HepG2 (cell line): Measurements from ENCODE around the gene FGFR3. TPM values are rescaled to one million over a fixed set of nuclear protein-coding genes. Genes with fewer than 3 reads are reported as not detected.

ENCODE experiments used
- ARID4A ChIP-seq: sonication (generic); formaldehyde crosslinking; IDR thresholded peaks from 2 replicates; pipeline ENCODE4 v1.5.0; 2020; ENCODE audit warnings: mild to moderate bottlenecking, missing genetic modification reagents, borderline replicate concordance
- ATF5 ChIP-seq: sonication (generic); formaldehyde crosslinking; IDR thresholded peaks from 2 replicates; pipeline ENCODE4 v1.4.0; 2020; ENCODE audit warnings: mild to moderate bottlenecking, low read depth, missing genetic modification reagents
- CAMTA2 ChIP-seq: sonication (generic); formaldehyde crosslinking; IDR thresholded peaks from 2 replicates; pipeline ENCODE4 v1.4.0; 2020; ENCODE audit warnings: mild to moderate bottlenecking, missing genetic modification reagents, borderline replicate concordance
- CENPX ChIP-seq: sonication (generic); formaldehyde crosslinking; IDR thresholded peaks from 2 replicates; pipeline ENCODE4 v1.9.0; 2021; ENCODE audit warnings: mild to moderate bottlenecking, missing genetic modification reagents, moderate library complexity
- IKZF4 ChIP-seq: sonication (generic); formaldehyde crosslinking; IDR thresholded peaks from 2 replicates; pipeline ENCODE4 v1.5.1; 2020; ENCODE audit warnings: borderline replicate concordance, mild to moderate bottlenecking, low read depth, missing genetic modification reagents; ENCODE audit errors: not compliant biosample characterization
- MTA3 ChIP-seq: sonication (generic); formaldehyde crosslinking; IDR thresholded peaks from 2 replicates; pipeline ENCODE4 v1.4.0; 2020; ENCODE audit warnings: missing genetic modification reagents
- MYNN ChIP-seq: sonication (generic); formaldehyde crosslinking; IDR thresholded peaks from 2 replicates; pipeline ENCODE4 v1.4.0; 2020; ENCODE audit warnings: mild to moderate bottlenecking, low read depth, missing genetic modification reagents
- TEF ChIP-seq: sonication (generic); formaldehyde crosslinking; IDR thresholded peaks from 2 replicates; pipeline ENCODE4 v1.5.0; 2020; ENCODE audit warnings: missing genetic modification reagents
- USF2 ChIP-seq, 2 experiments: sonication (generic) in 1 of 2; formaldehyde crosslinking in 1 of 2; IDR thresholded peaks; 2 replicates each; pipeline versions ENCODE4 v1.5.1 to v1.6.1; 2011 to 2020; ENCODE audit warnings: borderline replicate concordance in 1 of 2, low read depth in 1 of 2, low read length in 1 of 2, mild to moderate bottlenecking in 1 of 2, missing genetic modification reagents in 1 of 2, moderate library complexity in 1 of 2
- ZBTB14 ChIP-seq: sonication (generic); formaldehyde crosslinking; IDR thresholded peaks from 2 replicates; pipeline ENCODE4 v1.4.0; 2020; ENCODE audit warnings: missing genetic modification reagents
- ZBTB25 ChIP-seq: IDR thresholded peaks from 2 replicates; pipeline ENCODE4 v1.6.1; 2018; ENCODE audit warnings: missing genetic modification reagents
- ZEB1 ChIP-seq: IDR thresholded peaks from 2 replicates; pipeline ENCODE4 v1.6.1; 2012; ENCODE audit warnings: mild to moderate bottlenecking, low read depth, inconsistent platforms; ENCODE audit not compliant: insufficient replicate concordance
- ZFP36L1 ChIP-seq: sonication (generic); formaldehyde crosslinking; IDR thresholded peaks from 2 replicates; pipeline ENCODE4 v1.8.0; 2022; ENCODE audit warnings: mild to moderate bottlenecking, missing genetic modification reagents, moderate library complexity
- ZKSCAN1 ChIP-seq: fragments of 150-350 bp; IDR thresholded peaks from 2 replicates; pipeline ENCODE4 v1.6.1; 2014; ENCODE audit warnings: low read length
- ZNF101 ChIP-seq: sonication (generic); formaldehyde crosslinking; IDR thresholded peaks from 2 replicates; pipeline ENCODE4 v1.4.0; 2020; ENCODE audit warnings: mild to moderate bottlenecking, low read depth, missing genetic modification reagents, borderline replicate concordance
- ZNF577 ChIP-seq: sonication (generic); formaldehyde crosslinking; IDR thresholded peaks from 2 replicates; pipeline ENCODE4 v1.4.0; 2020; ENCODE audit warnings: mild to moderate bottlenecking, low read depth, missing genetic modification reagents, borderline replicate concordance
- ZNF839 ChIP-seq: sonication (generic); formaldehyde crosslinking; IDR thresholded peaks from 2 replicates; pipeline ENCODE4 v1.4.0; 2020; ENCODE audit warnings: missing genetic modification reagents, mild to moderate bottlenecking, borderline replicate concordance
- polyA plus RNA-seq, 8 experiments: library from polyadenylated mRNA; depleted of rRNA in 3 of 8; stranded (reverse) in 7 of 8; unstranded in 1 of 8; fragments of >200 nt; fragmentation: Illumina TruSeq in 4 of 8; extraction: Trizol in 4 of 8; gene quantifications; 2 replicates each; pipeline versions ENCODE4 v1.2.1 to v1.2.3, GENCODE V29; 2011 to 2016; ENCODE audit warnings: low read depth in 4 of 8, missing spikeins in 1 of 8, mixed read lengths in 1 of 8; ENCODE audit not compliant: insufficient read depth in 1 of 8
- total RNA-seq, 5 experiments: library from RNA; depleted of rRNA; stranded (reverse); fragments of >200 nt; fragmentation: Illumina TruSeq; extraction: Trizol; gene quantifications; 2 replicates each; pipeline ENCODE4 v1.2.3, GENCODE V29; 2016; ENCODE audit warnings: low read depth in 1 of 5

The FGFR3 gene
- total and polyA plus RNA-seq, 2 of the 13 experiments (the other 11 are each of a cell fraction or from before 2014, with no cell fraction given): 103 to 109 TPM

GRCh38 chr4:1786544-1787362, 6.3 kb upstream of the FGFR3 start (continued):
- no peak for TF ChIP-seq MTA3 (CRISPR knock-in tag)
- TF ChIP-seq CAMTA2 (CRISPR knock-in tag): peak; percentile 61; the same call in 1 of the 2 replicates
- no peak for TF ChIP-seq ZFP36L1 (CRISPR knock-in tag)
- TF ChIP-seq ARID4A (CRISPR knock-in tag): peak; percentile 54; the same call in 1 of the 2 replicates
- no peak for TF ChIP-seq ZBTB25 (CRISPR knock-in tag)
- TF ChIP-seq IKZF4 (CRISPR knock-in tag): no peak
- no peak for TF ChIP-seq MYNN (CRISPR knock-in tag)
- no peak for TF ChIP-seq ZBTB14 (CRISPR knock-in tag)
- no peak for TF ChIP-seq ZNF839 (CRISPR knock-in tag)
- TF ChIP-seq ZKSCAN1: no peak
- no peak for TF ChIP-seq ATF5 (CRISPR knock-in tag)
- no peak for TF ChIP-seq ZNF101 (CRISPR knock-in tag)
- TF ChIP-seq USF2 (IDR thresholded peaks at IDR 0.05; ENCODE audit: low read depth, low read length): no peak
- TF ChIP-seq USF2 (CRISPR knock-in tag; IDR thresholded peaks at IDR 0.05; ENCODE audit: borderline replicate concordance): no peak
- TF ChIP-seq TEF (CRISPR knock-in tag): no peak
- TF ChIP-seq CENPX (CRISPR knock-in tag): no peak
- TF ChIP-seq ZEB1: no peak
- no peak for TF ChIP-seq ZNF577 (CRISPR knock-in tag)
